HCT116 (cell line): Measurements from ENCODE around the gene GDE1. TPM values are rescaled to one million over a fixed set of nuclear protein-coding genes. Genes with fewer than 3 reads are reported as not detected.

ENCODE experiments used
- ATAC-seq: fragments of 200-7000 bp; cut with Tn5 transposase; 2 replicates; pipeline ENCODE4 v1.9.1; 2020; ENCODE audit warnings: mild to moderate bottlenecking, moderate library complexity
- BruUV-seq: library from RNA; stranded (reverse); fragments of 400-500 nt; replicated peaks from 2 replicates; lab custom pipeline; 2021; lab: Mats Ljungman, UMichigan
- CTCF ChIA-PET: fragments of 300-600 bp; sonication (Branson Sonifier 250); formaldehyde crosslinking; loops from one replicate; lab custom pipeline; 2021; ENCODE audit warnings: antibody characterized with exemption; lab: Charles Lee
- POLR2A ChIA-PET: fragments of 300-600, 350-600 bp; sonication (Branson Sonifier 250); formaldehyde crosslinking; loops from one replicate; lab custom pipeline; 2021; ENCODE audit warnings: antibody characterized with exemption; lab: Charles Lee
- RAD21 ChIA-PET, 2 experiments: fragments of 300-600 bp; sonication (Branson Sonifier 250); formaldehyde crosslinking; loops; one replicate each; lab custom pipeline; 2023; ENCODE audit warnings: low total read pairs in 2 of 2; ENCODE audit not compliant: uncharacterized antibody in 2 of 2, unreplicated experiment in 2 of 2, low non-redundant PET in 1 of 2; lab: Charles Lee
- DNase-seq: peaks from one replicate; pipeline ENCODE4 v3.0.0-alpha.2; 2010; ENCODE audit warnings: low read depth, low spot score
- H2AFZ ChIP-seq: fragments of 200-600 bp; shearing (Covaris generic), sonication (generic); 2 replicates; pipeline ENCODE4 v1.6.1; 2017; ENCODE audit warnings: low read depth, mixed run types, mixed read lengths, antibody characterized with exemption, low read length; ENCODE audit not compliant: poor library complexity, severe bottlenecking
- H3K27ac ChIP-seq: 2 replicates; pipeline ENCODE4 v1.5.1; 2012; ENCODE audit warnings: low read depth, low read length
- H3K27me3 ChIP-seq: fragments of 200-600 bp; sonication (generic); 2 replicates; pipeline ENCODE4 v1.6.1; 2016; ENCODE audit warnings: mixed run types, low read length, mixed read lengths; ENCODE audit not compliant: insufficient read depth
- H3K36me3 ChIP-seq, 2 experiments: fragments of 200-500 bp in 1 of 2; fragments of 200-600 bp in 1 of 2; sonication (Bioruptor generic) in 1 of 2; sonication (generic) in 1 of 2; 2 replicates each; pipeline versions ENCODE4 v1.5.1 to v1.6.1; 2014 to 2016; ENCODE audit warnings: low read length in 2 of 2, inconsistent platforms in 1 of 2, mixed read lengths in 1 of 2, mixed run types in 1 of 2; ENCODE audit not compliant: insufficient read depth in 2 of 2, control insufficient read depth in 1 of 2
- H3K4me1 ChIP-seq, 2 experiments: fragments of 200-600 bp in 1 of 2; sonication (generic) in 1 of 2; 2 replicates each; pipeline versions ENCODE4 v1.5.1 to v1.6.1; 2012 to 2017; ENCODE audit warnings: low read length in 2 of 2, inconsistent platforms in 1 of 2, mild to moderate bottlenecking in 1 of 2, mixed read lengths in 1 of 2, mixed run types in 1 of 2, moderate library complexity in 1 of 2; ENCODE audit not compliant: insufficient read depth in 2 of 2, control insufficient read depth in 1 of 2
- H3K4me2 ChIP-seq: fragments of 200-600 bp; sonication (generic); 2 replicates; pipeline ENCODE4 v1.6.1; 2017; ENCODE audit warnings: mixed run types, low read length, mixed read lengths
- H3K4me3 ChIP-seq, 2 experiments: fragments of 200-600 bp in 1 of 2; sonication (generic) in 1 of 2; replicated peaks in 1 of 2; 2 replicates each; pipeline ENCODE4 v1.5.1; 2011 to 2016; ENCODE audit warnings: low read length in 2 of 2, control low read depth in 1 of 2, low read depth in 1 of 2, mild to moderate bottlenecking in 1 of 2, mixed read lengths in 1 of 2, mixed run types in 1 of 2
- H3K79me2 ChIP-seq: fragments of 200-600 bp; sonication (generic); 2 replicates; pipeline ENCODE4 v1.6.1; 2017; ENCODE audit warnings: mild to moderate bottlenecking, mixed run types, low read length, moderate library complexity, mixed read lengths; ENCODE audit not compliant: insufficient read depth
- H3K9ac ChIP-seq: fragments of 200-600 bp; sonication (generic); 2 replicates; pipeline ENCODE4 v1.6.1; 2016; ENCODE audit warnings: low read length, mixed read lengths
- H3K9me2 ChIP-seq: fragments of 200-600 bp; sonication (generic), shearing (Covaris generic); 2 replicates; pipeline ENCODE4 v1.6.1; 2017; ENCODE audit warnings: mixed run types, mild to moderate bottlenecking, moderate library complexity; ENCODE audit not compliant: insufficient read depth
- H3K9me3 ChIP-seq, 2 experiments: fragments of 200-500 bp in 1 of 2; fragments of 200-600 bp in 1 of 2; sonication (Bioruptor generic) in 1 of 2; sonication (generic) in 1 of 2; 2 replicates each; pipeline ENCODE4 v1.6.1; 2014 to 2017; ENCODE audit warnings: low read length in 2 of 2, mixed read lengths in 2 of 2, inconsistent platforms in 1 of 2, low read depth in 1 of 2, mild to moderate bottlenecking in 1 of 2, mixed run types in 1 of 2, moderate library complexity in 1 of 2; ENCODE audit not compliant: control insufficient read depth in 1 of 2, insufficient read depth in 1 of 2
- H4K20me1 ChIP-seq: fragments of 200-600 bp; sonication (generic), shearing (Covaris generic); 2 replicates; pipeline ENCODE4 v1.6.1; 2017; ENCODE audit warnings: mixed run types, mild to moderate bottlenecking, moderate library complexity; ENCODE audit not compliant: insufficient read depth
- CBX3 ChIP-seq: IDR thresholded peaks from 2 replicates; pipeline ENCODE4 v1.6.1; 2012; ENCODE audit warnings: low read depth
- CTCF ChIP-seq, 3 experiments: fragments of 200-600 bp in 1 of 3; sonication (generic) in 1 of 3; IDR thresholded peaks in 2 of 3; conservative IDR thresholded peaks in 1 of 3; 2 replicates each; pipeline ENCODE4 v1.5.1; 2012 to 2017; ENCODE audit warnings: low read depth in 2 of 3, low read length in 2 of 3, antibody characterized with exemption in 1 of 3, borderline replicate concordance in 1 of 3, control low read depth in 1 of 3, mild to moderate bottlenecking in 1 of 3, mixed read lengths in 1 of 3, mixed run types in 1 of 3, moderate library complexity in 1 of 3; ENCODE audit not compliant: insufficient read depth in 1 of 3
- ELF1 ChIP-seq: IDR thresholded peaks from 2 replicates; pipeline ENCODE4 v1.6.1; 2012; ENCODE audit warnings: low read depth, borderline replicate concordance
- EZH2 ChIP-seq: fragments of 200-600 bp; sonication (generic); IDR thresholded peaks from 2 replicates; pipeline ENCODE4 v1.6.1; 2017; ENCODE audit warnings: antibody characterized with exemption, mixed run types
- EZH2phosphoT487 ChIP-seq: fragments of 200-600 bp; IDR thresholded peaks from 2 replicates; pipeline ENCODE4 v1.6.1; 2018; ENCODE audit warnings: antibody characterized with exemption, borderline replicate concordance
- FOSL1 ChIP-seq: IDR thresholded peaks from 2 replicates; pipeline ENCODE4 v1.6.1; 2012; ENCODE audit warnings: low read depth
- POLR2A ChIP-seq: IDR thresholded peaks from 2 replicates; pipeline ENCODE4 v1.7.0; 2011; ENCODE audit warnings: borderline replicate concordance; ENCODE audit not compliant: insufficient read depth, insufficient read length; ENCODE audit errors: extremely low read depth
- POLR2AphosphoS5 ChIP-seq: IDR thresholded peaks from 2 replicates; pipeline ENCODE4 v1.6.1; 2011; ENCODE audit warnings: mild to moderate bottlenecking, low read depth, low read length, moderate library complexity
- SIN3A ChIP-seq: IDR thresholded peaks from 2 replicates; pipeline ENCODE4 v1.6.1; 2012; ENCODE audit warnings: low read depth
- SP1 ChIP-seq: IDR thresholded peaks from 2 replicates; pipeline ENCODE4 v1.6.1; 2012; ENCODE audit warnings: low read depth
- ZBTB33 ChIP-seq: IDR thresholded peaks from 2 replicates; pipeline ENCODE4 v1.6.1; 2011; ENCODE audit warnings: mild to moderate bottlenecking, low read length, moderate library complexity; ENCODE audit not compliant: insufficient replicate concordance; ENCODE audit errors: extremely low read depth
- intact Hi-C: fragments of 100-400 bp; cut with micrococcal nuclease; formaldehyde crosslinking; loops from 2 replicates; pipeline ENCODE4 v1.10.0; 2022
- total RNA-seq: library from RNA; stranded (reverse); gene quantifications from one replicate; pipeline ENCODE4 v1.2.1, GENCODE V29; 2021; ENCODE audit not compliant: unreplicated experiment

Gene GDE1
- total RNA-seq, 1 experiment from 2014 or later: 47.1 TPM

GRCh38 chr16:19458722-19459379 lies 63.0 kb downstream of the GDE1 start:
- ATAC-seq: no peak
- Histone ChIP-seq H3K79me2 (no peaks in the 10 kb centered on the region), H2AFZ (no peak overlapping the region), H3K4me3 (no peak overlapping the region), H3K4me2 (no peak overlapping the region), H3K9ac (no peak overlapping the region), H3K27me3 (no peaks in the 10 kb centered on the region), H3K9me3 (no peaks in the 10 kb centered on the region)
- DNase-seq: no peak
- CTCF ChIA-PET: interaction anchor here (0.7 kb wide), 1 partner anchor 302 kb away, joined by 3 read pairs; no protein-coding TSS in a partner anchor
- BruUV-seq: no TSS peak
- no peak for TF ChIP-seq POLR2AphosphoS5
- no peak for TF ChIP-seq CBX3
- no peak for TF ChIP-seq FOSL1
- TF ChIP-seq EZH2: no peak
- TF ChIP-seq ZBTB33: no peak
- TF ChIP-seq CTCF (IDR thresholded peaks at IDR 0.05 in 2 of 3, conservative IDR thresholded peaks at IDR 0.05 in 1 of 3; ENCODE audit: borderline replicate concordance in 1 of 3, insufficient read depth in 1 of 3, low read depth in 2 of 3, low read length in 2 of 3): no peak
- TF ChIP-seq SP1: no peak
- TF ChIP-seq ELF1: no peak
- no peak for TF ChIP-seq EZH2phosphoT487
- no peak for TF ChIP-seq POLR2A
- TF ChIP-seq SIN3A: no peak
- TF ChIP-seq, all 23 proteins: peak for 0
- Histone ChIP-seq H3K36me3 (peaks cover 0 to 3% of the 10 kb centered on the region in 2 experiments; a peak in 1 of 4 replicates), H3K27ac (no peak overlapping the region), H3K4me1 (peaks cover 0 to 3% of the 10 kb centered on the region in 2 experiments; a peak in 2 of 4 replicates), H3K9me2 (no peaks in the 10 kb centered on the region), H4K20me1 (no peaks in the 10 kb centered on the region)
- ChIA-PET RAD21 (no interaction called here), POLR2A (no interaction called here)
- intact Hi-C loops: no loop called here

Other genes with a start within 250 kb of the GDE1 start
- gene CLEC19A, start 236.4 kb downstream of the GDE1 start, total RNA-seq: not detected
- 15.7 TPM for gene TMC5, start 104.2 kb downstream of the GDE1 start, total RNA-seq
- 21.4 TPM for gene CCP110, start 1.8 kb upstream of the GDE1 start, total RNA-seq
- gene VPS35L, start 33.6 kb upstream of the GDE1 start, total RNA-seq: 21.4 TPM
- 34.6 TPM for gene KNOP1, start 196.1 kb upstream of the GDE1 start, total RNA-seq
- gene IQCK, start 196.2 kb upstream of the GDE1 start, total RNA-seq: 11.8 TPM